Skeletal muscle satellite cell (primary cell): Measurements from ENCODE around the gene HPSE2.
"Not testable (repeated sequence)": the region's sequence is repeated elsewhere in the genome, so short reads cannot be mapped to it uniquely, and the experiment has no call there.

Source experiments
- H3K27me3 ChIP-seq: 2 replicates; pipeline ENCODE4 v1.7.0; 2013; ENCODE audit warnings: low read length; ENCODE audit not compliant: control insufficient read depth, insufficient read depth
- H3K36me3 ChIP-seq: 2 replicates; pipeline ENCODE4 v1.7.0; 2013; ENCODE audit warnings: mild to moderate bottlenecking, control low read depth, low read length; ENCODE audit not compliant: insufficient read depth
- H3K4me1 ChIP-seq: 2 replicates; pipeline ENCODE4 v1.7.0; 2013; ENCODE audit warnings: low read length; ENCODE audit not compliant: control insufficient read depth, insufficient read depth
- H3K4me2 ChIP-seq: 2 replicates; pipeline ENCODE4 v1.7.0; 2013; ENCODE audit warnings: mild to moderate bottlenecking, low read length
- H3K4me3 ChIP-seq: 2 replicates; pipeline ENCODE4 v1.7.0; 2013; ENCODE audit warnings: low read length
- H3K9ac ChIP-seq: 2 replicates; pipeline ENCODE4 v1.7.0; 2013; ENCODE audit warnings: mild to moderate bottlenecking, low read depth, low read length, moderate library complexity
- H3K9me3 ChIP-seq: replicated peaks from 2 replicates; pipeline ENCODE4 v1.7.0; 2013; ENCODE audit warnings: mild to moderate bottlenecking, control low read depth, low read length

Gene HPSE2

GRCh38 chr10:98915911-98916310 is 319.7 kb downstream of the HPSE2 start:
- no peaks in the 10 kb centered on the region for H3K4me1 ChIP-seq
- H3K4me2 ChIP-seq, result no peak overlapping the region
- no peak overlapping the region for H3K9ac ChIP-seq
- H3K27me3 ChIP-seq, result no peaks in the 10 kb centered on the region
- no peaks in the 10 kb centered on the region for H3K36me3 ChIP-seq
- no peaks in the 10 kb centered on the region for H3K9me3 ChIP-seq
- no peak overlapping the region for H3K4me3 ChIP-seq

GRCh38 chr10:98910546-98910945 is 325.1 kb downstream of the HPSE2 start:
- Histone ChIP-seq H3K4me1 (no peaks in the 10 kb centered on the region), H3K4me3 (no peak overlapping the region), H3K9me3 (no peaks in the 10 kb centered on the region), H3K9ac (no peak overlapping the region), H3K4me2 (no peak overlapping the region), H3K36me3 (no peaks in the 10 kb centered on the region), H3K27me3 (no peaks in the 10 kb centered on the region)

GRCh38 chr10:98910048-98910447 is 325.6 kb downstream of the HPSE2 start:
- Histone ChIP-seq H3K9ac (no peak overlapping the region), H3K4me2 (no peak overlapping the region), H3K4me3 (no peak overlapping the region), H3K9me3 (no peaks in the 10 kb centered on the region), H3K4me1 (no peaks in the 10 kb centered on the region), H3K36me3 (no peaks in the 10 kb centered on the region), H3K27me3 (no peaks in the 10 kb centered on the region)

GRCh38 chr10:98908868-98909267 is 326.8 kb downstream of the HPSE2 start:
- no peaks in the 10 kb centered on the region for H3K4me1 ChIP-seq
- H3K27me3 ChIP-seq, result no peaks in the 10 kb centered on the region
- H3K9ac ChIP-seq, result no peak overlapping the region
- no peak overlapping the region for H3K4me2 ChIP-seq
- H3K36me3 ChIP-seq, result no peaks in the 10 kb centered on the region
- H3K4me3 ChIP-seq, result no peak overlapping the region
- H3K9me3 ChIP-seq, result no peaks in the 10 kb centered on the region

- not testable (repeated sequence) for H3K9me3 ChIP-seq, H3K4me1 ChIP-seq, H3K27me3 ChIP-seq, H3K36me3 ChIP-seq, H3K4me3 ChIP-seq, H3K4me2 ChIP-seq, H3K9ac ChIP-seq
Observed at GRCh38 chr10:98908247-98908646, 327.4 kb downstream of the HPSE2 start.

GRCh38 chr10:98901441-98902110 is 334.1 kb downstream of the HPSE2 start:
- Histone ChIP-seq H3K36me3 (no peaks in the 10 kb centered on the region), H3K9me3 (no peaks in the 10 kb centered on the region), H3K4me1 (no peaks in the 10 kb centered on the region), H3K4me3 (no peak overlapping the region), H3K4me2 (no peak overlapping the region), H3K9ac (no peak overlapping the region), H3K27me3 (no peaks in the 10 kb centered on the region)

- Histone ChIP-seq H3K36me3 (no peaks in the 10 kb centered on the region), H3K4me2 (no peak overlapping the region), H3K4me1 (no peaks in the 10 kb centered on the region), H3K9ac (no peak overlapping the region), H3K9me3 (no peaks in the 10 kb centered on the region), H3K27me3 (no peaks in the 10 kb centered on the region), H3K4me3 (no peak overlapping the region)
Observed at GRCh38 chr10:98899018-98899417, 336.6 kb downstream of the HPSE2 start.

GRCh38 chr10:98892523-98892922 is 343.1 kb downstream of the HPSE2 start:
- Histone ChIP-seq H3K4me2 (no peak overlapping the region), H3K4me3 (no peak overlapping the region), H3K36me3 (no peaks in the 10 kb centered on the region), H3K9me3 (no peaks in the 10 kb centered on the region), H3K4me1 (no peaks in the 10 kb centered on the region), H3K27me3 (no peaks in the 10 kb centered on the region), H3K9ac (no peak overlapping the region)

- peaks cover 8% of the 10 kb centered on the region for H3K4me1 ChIP-seq
- H3K27me3 ChIP-seq, result no peaks in the 10 kb centered on the region
- no peaks in the 10 kb centered on the region for H3K36me3 ChIP-seq
- H3K9me3 ChIP-seq, result no peaks in the 10 kb centered on the region
- H3K9ac ChIP-seq, result no peak overlapping the region
- H3K4me2 ChIP-seq, result no peak overlapping the region
- H3K4me3 ChIP-seq, result no peak overlapping the region
Observed at GRCh38 chr10:98886686-98887085, 349.0 kb downstream of the HPSE2 start.

- Histone ChIP-seq H3K36me3 (no peaks in the 10 kb centered on the region), H3K4me2 (no peak overlapping the region), H3K9ac (no peak overlapping the region), H3K9me3 (no peaks in the 10 kb centered on the region), H3K4me1 (peaks cover 8% of the 10 kb centered on the region), H3K4me3 (no peak overlapping the region), H3K27me3 (no peaks in the 10 kb centered on the region)
Observed at GRCh38 chr10:98885378-98885777, 350.3 kb downstream of the HPSE2 start.

GRCh38 chr10:98881789-98882188 is 353.9 kb downstream of the HPSE2 start:
- Histone ChIP-seq H3K36me3 (no peaks in the 10 kb centered on the region), H3K9ac (no peak overlapping the region), H3K4me1 (peaks cover 3% of the 10 kb centered on the region), H3K9me3 (no peaks in the 10 kb centered on the region), H3K27me3 (no peaks in the 10 kb centered on the region), H3K4me2 (no peak overlapping the region), H3K4me3 (no peak overlapping the region)

- no peak overlapping the region for H3K4me2 ChIP-seq
- H3K4me3 ChIP-seq, result no peak overlapping the region
- no peaks in the 10 kb centered on the region for H3K4me1 ChIP-seq
- no peak overlapping the region for H3K9ac ChIP-seq
- no peaks in the 10 kb centered on the region for H3K36me3 ChIP-seq
- no peaks in the 10 kb centered on the region for H3K9me3 ChIP-seq
- no peaks in the 10 kb centered on the region for H3K27me3 ChIP-seq
Observed at GRCh38 chr10:98880971-98881370, 354.7 kb downstream of the HPSE2 start.
